HG03432 (cell line): ENCODE measurements around the gene SCYL3.

ENCODE experiments used
- ATAC-seq: cut with Tn5 transposase; IDR thresholded peaks from one replicate; pipeline ENCODE4 v1.9.1; 2021; ENCODE audit warnings: mild to moderate bottlenecking, moderate library complexity; ENCODE audit not compliant: unreplicated experiment

SCYL3 gene

DNA sequence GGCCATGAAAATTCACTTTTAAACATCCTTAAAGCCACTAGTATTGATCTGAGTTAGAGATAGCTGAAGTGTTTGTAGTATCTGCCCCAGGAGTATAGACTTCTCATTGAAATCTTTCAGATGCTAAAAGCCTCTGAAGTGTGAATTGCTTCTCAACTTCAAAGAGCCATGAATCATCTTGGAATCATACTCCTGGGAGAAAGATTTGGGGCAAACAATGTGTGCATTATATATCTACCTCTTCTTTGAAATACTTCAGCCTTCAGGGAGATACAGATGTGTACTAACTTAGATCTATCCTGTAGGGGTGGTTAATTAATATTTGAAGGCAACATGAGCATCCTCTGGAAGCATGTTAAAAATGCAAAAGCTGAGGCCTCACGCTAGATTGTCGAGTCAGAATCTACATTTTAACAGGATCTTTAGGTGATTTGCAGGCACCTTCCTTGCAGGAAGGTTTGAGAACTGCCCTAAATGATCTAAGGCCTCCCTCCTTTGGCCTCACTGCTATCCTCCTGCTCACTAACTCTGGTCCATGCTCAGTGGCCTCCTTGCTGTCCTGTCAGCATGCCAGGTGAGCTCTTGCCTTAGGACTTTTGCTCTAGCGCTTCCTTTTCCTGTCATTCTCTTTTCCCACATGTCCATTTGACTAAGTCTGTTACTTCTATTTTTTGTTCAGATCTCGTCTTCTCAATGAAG, 6.0 kb upstream of the SCYL3 start:
- ATAC-seq = no peak

DNA sequence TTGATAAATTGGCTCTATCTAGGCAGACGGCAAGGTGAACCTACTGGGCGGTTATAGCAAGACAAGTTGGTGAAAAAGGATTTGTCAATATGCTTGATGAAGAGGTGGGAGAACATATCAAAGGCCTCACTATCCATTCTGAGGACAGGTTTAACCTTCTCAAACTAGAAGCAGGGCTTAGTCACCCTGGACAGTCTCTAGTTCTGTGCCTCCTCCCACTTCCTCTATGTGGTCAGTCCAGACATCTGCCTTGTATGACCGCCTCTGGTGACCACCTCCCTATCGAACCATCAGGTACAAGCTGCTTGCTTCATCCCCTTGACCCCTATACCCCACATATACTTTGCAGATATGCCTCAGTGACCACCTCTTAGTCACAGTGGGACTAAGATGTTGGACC, 2.3 kb upstream of the SCYL3 start:
- no peak for ATAC-seq

DNA sequence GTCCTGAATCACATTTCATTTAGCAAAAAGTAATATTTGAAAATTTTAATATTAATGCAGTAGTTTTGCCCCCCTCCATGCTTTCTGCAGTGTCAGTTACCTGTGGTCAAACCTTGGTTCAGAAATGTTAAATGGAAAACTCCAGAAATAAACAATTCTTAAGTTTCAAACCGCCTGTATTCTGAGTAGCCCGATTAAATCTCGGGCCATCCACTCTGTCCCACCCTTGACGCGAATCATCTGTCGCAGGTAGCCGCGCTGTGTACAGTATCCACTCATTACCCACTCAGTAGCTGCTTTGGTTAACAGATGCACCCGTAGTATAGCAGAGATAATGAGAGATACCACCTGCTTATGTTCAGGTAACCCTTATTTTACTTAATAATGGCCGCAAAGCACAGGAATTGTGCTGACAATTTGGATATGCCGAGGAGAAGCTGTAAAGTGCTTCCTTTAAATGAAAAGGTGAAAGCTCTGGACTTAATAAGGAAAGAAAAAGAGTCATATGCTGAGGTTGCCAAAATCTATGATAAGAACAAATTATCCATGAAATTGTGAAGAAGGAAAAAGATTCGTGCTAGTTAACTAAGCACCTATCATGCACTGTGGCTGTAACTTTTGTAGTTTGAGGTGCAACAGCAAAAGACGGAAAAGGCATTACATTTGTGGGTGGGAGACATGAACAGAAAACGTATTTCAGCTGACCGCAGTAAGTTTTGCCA, 889 bp upstream of the SCYL3 start:
- ATAC-seq = no peak

DNA sequence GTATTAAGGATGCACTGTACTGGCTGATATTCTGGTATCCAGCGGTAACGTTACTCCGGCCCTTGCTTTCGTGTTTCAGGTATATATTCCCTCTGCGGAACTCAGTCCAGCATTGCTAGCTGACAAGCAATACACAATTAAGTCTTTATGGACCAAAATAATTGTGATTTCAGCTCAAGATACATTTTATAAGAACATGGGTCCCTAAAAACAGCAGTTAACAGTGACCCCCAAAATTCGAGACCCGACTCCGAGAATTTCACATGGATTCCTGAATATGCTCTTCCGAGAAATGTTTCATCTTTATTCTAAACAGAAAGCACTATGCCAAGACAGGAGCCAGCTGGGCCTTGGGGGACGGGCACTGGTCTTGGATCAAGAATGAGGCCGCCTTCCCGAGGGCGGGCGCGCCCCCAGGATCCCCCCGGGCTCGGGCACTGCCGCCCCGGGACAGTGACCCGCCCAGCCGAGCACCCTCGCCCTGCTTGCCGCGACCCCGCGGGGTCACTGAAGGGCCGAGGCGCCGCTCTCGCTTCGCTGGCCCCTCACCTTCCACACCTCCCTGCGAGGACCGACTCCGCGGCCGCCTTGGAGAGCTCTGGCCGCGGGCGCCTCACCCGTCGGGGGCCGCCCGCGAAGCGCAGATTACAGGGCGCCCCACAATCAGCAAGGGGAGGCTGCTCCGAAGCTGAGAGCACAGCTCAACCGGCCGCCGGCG, 610 bp downstream of the SCYL3 start:
- peak; percentile 22 for ATAC-seq

DNA sequence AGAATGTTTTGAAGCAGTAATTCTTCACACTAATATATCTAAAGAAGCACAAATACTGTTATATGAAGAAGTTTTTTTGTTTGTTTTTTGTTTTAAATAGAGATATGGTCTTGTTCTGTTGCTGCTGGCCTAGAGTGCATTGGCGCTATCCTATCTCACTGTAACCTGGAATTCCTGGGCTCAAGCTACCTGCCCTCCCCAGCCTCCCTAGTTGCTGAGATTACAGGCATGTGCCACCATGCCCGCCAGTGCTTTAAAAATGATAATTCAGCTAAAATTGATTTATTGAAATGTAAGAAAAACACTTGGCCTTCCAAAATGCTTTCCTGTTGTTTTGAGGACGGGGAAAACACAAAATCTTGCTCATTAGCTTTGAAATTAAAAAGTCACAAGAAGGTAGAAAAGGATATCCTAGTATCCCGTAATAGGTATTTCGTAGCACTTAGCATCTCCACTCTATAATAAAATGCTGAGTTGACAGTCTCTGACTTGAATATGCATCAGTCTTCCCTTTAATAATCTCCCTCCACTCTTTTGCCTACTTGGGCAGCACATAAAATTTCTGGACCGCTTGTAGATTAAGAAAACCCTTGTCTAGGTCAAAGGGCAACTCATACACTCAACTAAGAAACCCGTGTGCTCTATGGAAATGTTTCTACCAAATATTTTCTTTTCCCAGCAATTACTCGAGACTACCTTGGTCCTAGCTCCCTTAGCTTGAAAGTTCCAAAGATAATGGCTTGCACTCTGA, 1.3 kb downstream of the SCYL3 start:
- no peak for ATAC-seq

DNA sequence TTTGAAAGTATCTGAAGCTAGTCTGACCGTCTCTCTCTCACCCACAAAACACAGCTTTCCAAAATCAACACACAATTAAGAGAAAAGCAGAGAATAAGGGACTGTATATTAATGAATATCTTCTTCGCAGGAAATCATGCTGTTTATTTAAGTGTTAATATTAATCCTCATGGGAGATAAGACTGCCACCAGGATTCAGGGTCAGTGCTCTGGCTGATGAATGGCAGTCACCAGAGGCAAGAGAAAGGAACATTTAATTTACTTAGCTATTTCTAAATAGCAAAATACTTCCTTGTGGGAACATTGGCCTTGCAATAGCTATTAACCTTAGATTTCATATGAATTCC, 2.2 kb downstream of the SCYL3 start:
- ATAC-seq = no peak

DNA sequence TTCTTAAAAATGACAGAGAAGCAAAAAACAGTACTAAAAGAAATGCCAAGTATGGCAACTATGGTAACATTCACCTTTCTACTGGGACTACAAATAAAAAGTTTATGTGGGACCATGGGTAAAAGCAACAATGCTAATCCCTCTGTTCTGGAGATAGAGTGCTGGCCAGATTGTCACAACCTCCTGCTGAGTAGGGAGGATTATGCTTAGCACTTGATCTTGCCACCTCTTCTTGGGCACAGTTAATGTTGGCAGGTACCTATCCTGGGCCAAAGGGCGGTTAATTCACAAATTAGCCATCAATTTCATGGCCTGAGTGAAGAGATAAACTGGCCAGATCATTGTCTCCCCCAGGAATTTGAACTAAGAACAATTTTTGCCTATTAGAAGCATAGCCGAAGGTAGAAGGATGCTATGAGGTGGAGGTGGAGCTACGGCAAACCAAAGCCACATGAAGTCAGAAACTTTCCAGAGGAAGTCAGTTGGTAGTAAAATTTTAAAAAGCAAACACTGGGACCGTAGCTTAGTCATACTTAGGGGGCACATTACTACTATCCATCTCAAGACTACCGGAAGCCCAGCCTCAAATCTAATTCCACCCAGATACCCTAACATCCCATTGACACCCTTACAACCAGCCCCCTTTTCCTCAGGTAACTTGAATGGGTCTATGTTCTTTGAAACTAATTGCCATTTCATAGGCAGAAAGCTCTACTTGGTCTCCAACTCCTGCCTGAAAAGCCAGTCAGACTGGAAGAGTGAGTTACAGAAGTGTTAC, 2.7 kb downstream of the SCYL3 start:
- ATAC-seq = no peak

DNA sequence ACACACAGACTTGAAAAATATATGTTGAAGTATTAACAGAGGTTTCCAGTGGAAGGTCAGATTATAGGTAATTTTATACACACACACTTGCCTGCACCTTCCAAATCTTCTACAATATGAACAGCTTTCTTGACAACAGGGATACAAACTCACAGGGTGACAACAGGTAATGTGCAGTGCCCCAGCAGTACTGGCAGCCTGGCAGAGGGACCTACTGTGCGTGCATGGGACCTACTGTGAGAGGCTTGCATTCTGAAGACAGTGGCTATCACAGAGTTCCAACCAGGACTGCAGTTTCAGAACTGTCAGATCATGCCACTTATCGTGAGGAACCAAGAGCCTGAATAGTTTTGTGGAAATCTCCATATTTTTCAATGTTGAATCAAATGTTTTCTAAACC, 3.8 kb downstream of the SCYL3 start:
- no peak for ATAC-seq

DNA sequence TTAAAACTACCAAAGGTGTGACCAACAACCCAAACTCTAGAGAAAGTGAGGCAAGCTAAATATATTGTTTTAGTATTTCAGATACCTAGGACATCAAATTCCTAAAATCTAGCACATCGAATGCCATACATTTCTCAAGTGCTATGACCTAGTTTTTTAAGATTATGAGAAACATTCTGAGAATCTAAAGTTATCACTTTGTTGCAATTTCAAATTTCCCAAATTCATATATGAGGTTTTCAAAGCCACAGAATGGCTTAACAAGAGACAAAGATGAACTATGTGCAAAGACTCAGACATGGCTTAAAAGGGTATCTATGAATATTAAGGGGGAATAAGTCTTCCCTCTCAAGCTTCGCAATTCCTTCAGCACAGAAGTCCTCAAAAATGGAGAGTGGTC, 6.8 kb downstream of the SCYL3 start:
- ATAC-seq = no peak

DNA sequence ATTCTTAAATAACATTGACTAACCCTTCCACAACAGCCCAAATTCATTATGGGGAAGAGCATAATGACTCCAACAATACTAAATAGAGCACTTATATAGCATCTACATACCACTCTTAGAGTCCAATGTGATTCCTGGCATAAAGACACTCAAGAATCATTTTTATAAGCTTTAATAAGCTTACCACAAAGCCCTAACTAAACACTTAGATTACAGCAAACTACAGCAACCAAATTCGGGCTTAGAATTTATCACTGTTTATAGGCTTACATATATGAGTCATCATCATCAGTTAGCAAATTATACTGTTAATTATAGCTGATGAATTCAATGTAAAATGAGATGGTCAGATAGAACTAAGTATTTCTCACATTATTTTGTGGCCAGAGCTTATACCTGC, 7.3 kb downstream of the SCYL3 start:
- no peak for ATAC-seq

DNA sequence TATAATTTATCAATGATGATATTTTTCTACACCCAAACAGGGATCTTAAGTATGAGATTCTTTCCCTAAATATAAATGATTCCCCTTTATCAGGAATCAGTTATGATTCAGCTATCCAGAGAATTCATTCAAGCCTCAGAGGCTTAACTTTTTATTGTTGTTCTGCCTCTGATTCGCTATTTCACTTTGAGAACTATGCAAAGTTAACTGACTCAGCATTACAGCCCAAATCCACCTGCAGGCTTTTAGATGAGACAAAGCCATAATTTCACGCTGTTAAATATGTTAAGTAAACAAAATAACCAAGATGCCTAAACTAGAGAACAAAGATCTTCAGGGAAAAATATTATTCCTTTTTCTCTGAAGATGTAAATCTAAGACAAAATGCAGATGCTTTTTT, 8.5 kb downstream of the SCYL3 start:
- ATAC-seq = no peak

DNA sequence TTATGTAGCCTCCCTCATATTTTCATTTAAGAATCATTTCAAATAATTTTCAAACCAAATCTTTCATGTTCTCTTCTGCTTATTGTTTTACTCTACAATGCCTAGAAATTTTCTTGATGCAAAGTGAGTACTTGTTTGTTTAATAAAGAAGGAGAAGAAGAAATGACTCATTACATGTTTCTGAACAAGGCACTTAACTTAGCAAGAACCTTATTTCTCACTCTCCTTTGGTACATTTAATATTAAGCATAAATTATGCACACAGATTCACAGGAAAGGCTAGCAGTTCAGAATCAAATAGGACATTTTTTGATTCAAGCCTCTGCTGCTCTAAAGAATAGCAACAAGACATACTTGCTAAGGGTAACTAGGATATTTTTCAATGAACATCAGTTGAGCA, 9.1 kb downstream of the SCYL3 start:
- ATAC-seq = no peak

DNA sequence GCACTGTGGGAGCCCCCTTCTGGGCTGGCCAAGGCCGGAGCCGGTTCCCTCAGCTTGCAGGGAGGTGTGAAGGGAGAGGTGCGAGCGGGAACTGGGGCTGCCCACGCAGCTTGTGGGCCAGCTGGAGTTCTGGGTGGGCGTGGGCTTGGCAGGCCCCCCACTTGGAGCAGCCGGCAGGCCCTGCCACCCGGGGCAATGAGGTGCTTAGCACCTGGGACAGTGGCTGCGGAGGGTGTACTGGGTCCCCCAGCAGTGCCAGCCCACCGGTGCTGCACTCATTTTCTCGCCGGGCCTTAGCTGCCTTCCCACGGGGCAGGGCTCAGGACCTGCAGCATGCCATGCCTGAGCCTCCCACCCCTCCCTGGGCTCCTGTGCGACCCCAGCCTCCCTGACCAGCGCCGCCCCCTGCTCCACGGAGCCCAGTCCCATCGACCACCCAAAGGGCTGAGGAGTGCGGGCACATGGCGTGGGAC, 11.6 kb downstream of the SCYL3 start:
- no peak for ATAC-seq

DNA sequence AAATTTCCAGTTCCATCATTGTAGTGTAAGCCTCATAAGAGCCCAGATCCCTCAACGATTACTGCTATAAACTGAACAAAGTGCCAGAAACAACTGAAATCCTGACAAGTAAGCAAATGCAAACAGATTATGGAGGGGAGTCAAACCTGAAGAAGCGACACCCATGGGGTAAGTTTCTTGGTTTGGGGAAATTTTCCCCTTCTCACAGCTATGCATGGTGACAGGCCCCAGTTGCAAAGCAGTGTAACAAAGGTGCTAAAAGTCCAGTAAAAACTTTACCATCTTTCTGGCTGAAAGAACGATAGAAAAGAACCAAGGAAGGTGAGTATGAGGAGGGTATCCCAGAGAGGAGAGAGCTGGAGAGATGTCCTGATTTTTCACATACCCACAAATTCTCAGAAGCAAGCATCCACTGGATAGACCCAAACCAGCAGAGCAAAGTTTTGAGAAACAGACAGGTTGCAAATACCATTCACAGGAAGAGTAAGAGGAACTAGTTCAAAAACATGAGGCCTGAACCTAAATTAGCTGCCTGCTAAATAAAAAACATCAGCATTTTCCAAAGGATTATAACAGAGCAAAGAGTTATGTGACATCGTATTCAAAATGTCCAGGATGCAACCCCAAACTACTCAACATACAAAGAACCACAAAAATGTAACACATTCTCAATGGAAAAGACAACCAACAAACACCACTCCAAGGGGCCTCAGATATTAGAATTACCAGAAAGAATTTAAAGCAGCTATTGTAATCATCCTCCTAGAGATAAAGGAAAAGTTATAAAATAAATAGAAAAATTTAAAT, 14.5 kb downstream of the SCYL3 start:
- ATAC-seq = no peak

DNA sequence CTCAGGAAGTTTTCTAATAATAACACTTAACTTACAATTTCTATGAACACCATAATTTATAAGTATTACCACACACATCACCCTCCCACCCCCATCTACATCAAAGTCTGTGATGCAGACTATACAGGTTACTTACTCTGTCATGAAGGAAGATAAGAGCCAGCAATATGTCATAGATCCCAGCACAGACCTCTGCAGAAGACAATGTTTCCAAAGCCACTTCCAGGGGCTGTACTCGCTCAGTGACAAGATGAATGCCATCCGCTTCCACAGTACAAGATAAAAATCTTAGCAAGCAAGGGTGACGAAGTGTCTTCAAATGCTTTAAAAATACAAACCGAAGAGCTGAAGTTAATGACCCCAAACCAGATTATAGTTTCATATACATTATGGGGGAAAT, 15.2 kb downstream of the SCYL3 start:
- no peak for ATAC-seq

DNA sequence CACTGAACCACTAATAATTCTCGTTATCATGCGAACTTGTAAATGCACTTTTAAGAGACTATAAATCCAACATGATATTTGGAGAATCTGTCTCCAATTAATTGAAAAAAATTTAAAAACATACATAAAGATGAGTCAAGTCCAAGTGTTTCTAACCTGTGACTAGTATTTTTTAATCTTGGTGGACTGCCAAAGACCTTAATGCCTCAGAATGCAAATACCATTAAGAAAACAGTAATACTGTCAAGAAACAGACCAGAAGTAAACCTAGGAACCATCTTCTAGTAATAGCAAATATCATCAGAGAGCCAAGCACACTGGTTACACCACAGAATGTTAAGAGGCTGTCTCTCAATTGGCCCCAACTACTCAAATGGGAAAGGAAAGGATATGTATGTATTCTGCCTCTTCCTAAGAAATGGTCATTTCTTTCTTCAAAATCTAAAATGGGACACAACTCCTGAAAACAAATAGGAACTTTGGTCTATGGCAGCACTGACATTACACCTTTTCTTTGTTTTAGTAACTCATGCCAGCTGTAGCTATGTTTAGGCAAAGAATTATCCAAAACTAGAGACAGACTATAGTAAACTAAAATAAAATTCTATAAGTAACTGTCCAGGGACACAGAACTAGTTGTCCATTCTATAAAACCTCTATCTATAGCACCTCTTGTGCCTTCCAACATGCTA, 15.8 kb downstream of the SCYL3 start:
- ATAC-seq = no peak

DNA sequence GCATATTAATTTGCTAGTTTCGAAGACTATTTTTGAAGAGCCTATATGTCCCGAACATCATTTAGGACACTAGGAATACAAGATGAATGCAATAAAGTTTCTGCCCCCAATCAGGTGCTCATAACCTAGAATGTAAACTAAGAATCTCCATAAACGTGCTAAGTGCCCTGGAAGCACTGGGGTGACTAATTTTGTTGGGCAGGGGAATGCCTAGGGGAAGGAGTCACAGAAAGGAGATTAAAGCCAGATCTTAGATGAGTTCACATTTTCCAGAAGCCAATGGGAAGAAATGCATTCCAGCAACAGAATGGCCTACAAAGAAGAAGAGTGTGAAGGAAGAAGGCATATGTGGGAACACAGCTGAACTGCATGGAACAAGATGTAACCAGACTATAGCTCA, 19.5 kb downstream of the SCYL3 start:
- ATAC-seq = no peak

DNA sequence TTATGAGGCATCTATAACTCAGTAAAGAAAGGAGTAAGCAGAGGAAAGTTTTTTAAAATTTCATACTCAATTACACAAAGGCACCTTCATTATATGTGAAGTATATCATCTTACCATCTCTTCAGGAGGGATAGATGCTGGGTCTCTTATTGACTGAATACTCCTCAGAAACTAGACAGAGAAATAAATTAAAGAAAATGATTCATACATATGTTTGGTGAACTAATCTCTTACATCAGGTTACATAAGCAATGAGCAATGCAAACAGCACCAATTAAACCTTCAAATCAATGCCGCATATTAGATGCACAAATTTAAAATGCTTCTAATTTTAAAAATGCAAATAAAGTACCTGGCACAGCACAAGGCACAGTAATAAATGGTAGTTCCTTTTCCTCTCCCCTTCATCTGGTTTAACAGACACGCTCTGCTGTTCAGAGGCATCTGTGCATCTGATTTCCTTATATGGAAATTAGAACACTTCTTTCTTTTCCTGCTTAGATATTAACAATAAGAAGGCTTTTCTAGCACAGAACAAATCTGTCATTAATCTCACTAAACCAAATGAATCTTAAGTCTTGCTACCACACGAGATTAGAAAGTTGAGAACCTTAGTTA, 20.0 kb downstream of the SCYL3 start:
- ATAC-seq = no peak

DNA sequence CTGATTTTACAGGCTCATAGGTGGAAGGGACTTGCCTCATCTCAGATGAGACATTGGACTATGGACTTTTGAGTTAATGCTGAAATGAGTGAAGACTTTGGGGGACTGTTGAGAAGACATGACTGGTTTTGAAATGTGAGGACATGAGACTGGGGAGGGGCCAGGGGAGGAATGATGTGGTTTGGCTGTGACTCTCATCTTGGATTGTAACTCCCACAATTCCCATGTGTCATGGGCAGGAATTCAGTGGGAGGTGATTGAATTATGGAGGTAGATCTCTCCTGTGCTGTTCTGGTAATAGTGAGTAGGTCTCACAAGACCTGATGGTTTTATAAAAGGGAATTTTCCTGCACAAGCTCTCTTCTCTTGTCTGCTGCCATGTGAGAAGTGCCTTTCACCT, 20.8 kb downstream of the SCYL3 start:
- ATAC-seq = no peak
